Measurements from ENCODE around the gene ZNF514.

DNA sequence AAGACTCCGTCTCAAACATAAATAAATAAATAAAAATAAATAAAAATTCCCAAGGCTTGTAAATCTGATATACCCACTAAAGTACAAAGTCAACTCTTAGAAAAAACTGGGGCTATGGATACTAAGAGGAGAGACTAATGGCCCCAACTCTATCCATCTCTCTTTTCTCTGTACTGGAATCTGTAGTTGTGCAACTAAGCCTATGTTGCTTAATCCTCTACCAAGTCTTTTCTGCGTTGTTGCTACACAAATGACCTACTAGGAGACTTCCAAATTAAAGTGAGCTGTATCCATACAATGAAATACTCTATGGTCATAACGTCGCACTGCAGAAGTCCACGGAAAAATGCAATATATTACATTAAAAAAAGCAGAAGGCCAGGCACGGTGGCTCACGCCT is 46.2 kb downstream of the ZNF514 start:
- TF ChIP-seq, protein P1, sequence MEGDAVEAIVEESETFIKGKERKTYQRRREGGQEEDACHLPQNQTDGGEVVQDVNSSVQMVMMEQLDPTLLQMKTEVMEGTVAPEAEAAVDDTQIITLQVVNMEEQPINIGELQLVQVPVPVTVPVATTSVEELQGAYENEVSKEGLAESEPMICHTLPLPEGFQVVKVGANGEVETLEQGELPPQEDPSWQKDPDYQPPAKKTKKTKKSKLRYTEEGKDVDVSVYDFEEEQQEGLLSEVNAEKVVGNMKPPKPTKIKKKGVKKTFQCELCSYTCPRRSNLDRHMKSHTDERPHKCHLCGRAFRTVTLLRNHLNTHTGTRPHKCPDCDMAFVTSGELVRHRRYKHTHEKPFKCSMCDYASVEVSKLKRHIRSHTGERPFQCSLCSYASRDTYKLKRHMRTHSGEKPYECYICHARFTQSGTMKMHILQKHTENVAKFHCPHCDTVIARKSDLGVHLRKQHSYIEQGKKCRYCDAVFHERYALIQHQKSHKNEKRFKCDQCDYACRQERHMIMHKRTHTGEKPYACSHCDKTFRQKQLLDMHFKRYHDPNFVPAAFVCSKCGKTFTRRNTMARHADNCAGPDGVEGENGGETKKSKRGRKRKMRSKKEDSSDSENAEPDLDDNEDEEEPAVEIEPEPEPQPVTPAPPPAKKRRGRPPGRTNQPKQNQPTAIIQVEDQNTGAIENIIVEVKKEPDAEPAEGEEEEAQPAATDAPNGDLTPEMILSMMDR (IDR thresholded peaks at IDR 0.05), result no peak
- TF ChIP-seq ZFX (IDR thresholded peaks at IDR 0.05; ENCODE audit: borderline replicate concordance), result no peak

All from 22Rv1 (cell line).